ENCODE data around the gene KAT7. TPM values are rescaled to one million over a fixed set of nuclear protein-coding genes. Genes with fewer than 3 reads are reported as not detected.

Gene KAT7
- total and polyA plus RNA-seq, 2 experiments from 2014 or later, result 20.9 to 27.5 TPM

GRCh38 chr17:49748223-49748622 is 40.3 kb upstream of the KAT7 start:
- Histone ChIP-seq H3K9me3 (ENCODE audit: low read depth) (no peaks in the 10 kb centered on the region), H3K36me3 (ENCODE audit: low read depth) (no peaks in the 10 kb centered on the region), H3K79me2 (ENCODE audit: insufficient read depth) (no peaks in the 10 kb centered on the region), H3K27ac (no peak overlapping the region), H3K27me3 (replicated peaks; ENCODE audit: insufficient read depth) (no peaks in the 10 kb centered on the region), H2AFZ (no peak overlapping the region), H3K4me1 (ENCODE audit: insufficient read depth) (no peaks in the 10 kb centered on the region), H3K9ac (no peak overlapping the region), H4K20me1 (ENCODE audit: insufficient read depth) (no peaks in the 10 kb centered on the region), H3K4me2 (ENCODE audit: unreplicated experiment) (no peak overlapping the region), H3K4me3 (no peak overlapping the region), H3K9me2 (ENCODE audit: insufficient read depth) (no peaks in the 10 kb centered on the region), H3F3A (ENCODE audit: insufficient read depth) (no peaks in the 10 kb centered on the region)
- TF ChIP-seq EZH2 (IDR thresholded peaks at IDR 0.05; ENCODE audit: insufficient read depth, poor library complexity, severe bottlenecking) (no peak), EZH2phosphoT487 (IDR thresholded peaks at IDR 0.05; ENCODE audit: insufficient read depth, low read depth) (no peak)
- in situ Hi-C loops (cut with MboI), result no loop called here
- 87 to 91% methylated on average over 3 of the region's 3 CpGs for WGBS, 2 experiments (ENCODE audit: low coverage in 1 of 2, low lambda C conversion rate in 2 of 2, missing lambda C conversion rate in 2 of 2)
- no peak for DNase-seq

DNA sequence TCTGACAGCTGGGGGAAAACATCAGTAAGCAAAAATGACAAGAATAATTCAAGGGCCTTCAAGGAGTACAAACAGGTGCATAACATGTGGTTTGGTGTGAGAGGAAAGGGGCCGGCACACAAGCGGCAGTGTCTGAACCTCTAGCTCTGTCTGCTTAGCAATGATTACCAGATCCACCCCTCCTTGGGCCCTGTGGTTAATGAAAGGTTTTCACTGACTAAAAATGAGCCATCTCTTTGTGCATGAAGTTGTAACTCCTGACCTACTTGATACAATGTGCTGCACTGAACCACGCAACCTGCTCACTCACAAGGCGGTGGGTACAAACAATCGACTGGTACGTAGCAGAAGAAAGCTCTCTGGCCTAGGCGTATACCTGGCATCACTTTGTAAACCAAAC is 39.7 kb upstream of the KAT7 start:
- Histone ChIP-seq H2AFZ (no peak overlapping the region), H3K27ac (no peak overlapping the region), H3K9me2 (ENCODE audit: insufficient read depth) (no peaks in the 10 kb centered on the region), H3K9ac (no peak overlapping the region), H4K20me1 (ENCODE audit: insufficient read depth) (no peaks in the 10 kb centered on the region), H3F3A (ENCODE audit: insufficient read depth) (no peaks in the 10 kb centered on the region), H3K27me3 (replicated peaks; ENCODE audit: insufficient read depth) (no peaks in the 10 kb centered on the region), H3K4me3 (no peak overlapping the region), H3K9me3 (ENCODE audit: low read depth) (no peaks in the 10 kb centered on the region), H3K36me3 (ENCODE audit: low read depth) (no peaks in the 10 kb centered on the region), H3K4me1 (ENCODE audit: insufficient read depth) (no peaks in the 10 kb centered on the region), H3K4me2 (ENCODE audit: unreplicated experiment) (no peak overlapping the region), H3K79me2 (ENCODE audit: insufficient read depth) (no peaks in the 10 kb centered on the region)
- in situ Hi-C loops (cut with MboI), result no loop called here
- no peak for TF ChIP-seq EZH2 (IDR thresholded peaks at IDR 0.05; ENCODE audit: insufficient read depth, poor library complexity, severe bottlenecking)
- DNase-seq, result no peak
- WGBS, 2 experiments (ENCODE audit: low coverage in 1 of 2, low lambda C conversion rate in 2 of 2, missing lambda C conversion rate in 2 of 2), result 92 to 97% methylated on average over 7 of the region's 7 CpGs

DNA sequence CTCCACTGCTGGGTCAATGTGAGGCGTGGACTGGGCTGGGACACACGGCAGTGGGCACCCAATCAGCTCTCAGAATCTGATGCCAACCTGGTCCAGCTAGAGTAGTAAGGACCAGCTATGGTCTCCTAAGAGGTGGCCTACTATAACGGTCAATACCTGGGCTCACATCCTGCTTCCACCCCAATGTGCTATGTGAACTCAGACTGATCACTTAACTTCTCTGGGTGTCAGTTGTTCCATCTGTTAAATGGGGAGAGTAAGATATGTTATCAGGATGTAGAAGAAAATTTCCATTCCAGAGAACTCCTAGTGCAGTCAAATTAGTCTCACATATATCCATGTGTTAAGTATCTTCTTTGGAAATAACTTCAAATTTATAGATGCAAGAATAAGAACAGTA is 38.8 kb upstream of the KAT7 start:
- Histone ChIP-seq H3K27ac (no peak overlapping the region), H3F3A (ENCODE audit: insufficient read depth) (no peaks in the 10 kb centered on the region), H3K9ac (no peak overlapping the region), H3K4me1 (ENCODE audit: insufficient read depth) (no peaks in the 10 kb centered on the region), H3K9me3 (ENCODE audit: low read depth) (no peaks in the 10 kb centered on the region), H3K36me3 (ENCODE audit: low read depth) (no peaks in the 10 kb centered on the region), H2AFZ (no peak overlapping the region), H3K27me3 (replicated peaks; ENCODE audit: insufficient read depth) (no peaks in the 10 kb centered on the region), H4K20me1 (ENCODE audit: insufficient read depth) (no peaks in the 10 kb centered on the region), H3K4me3 (no peak overlapping the region), H3K79me2 (ENCODE audit: insufficient read depth) (no peaks in the 10 kb centered on the region), H3K4me2 (ENCODE audit: unreplicated experiment) (no peak overlapping the region), H3K9me2 (ENCODE audit: insufficient read depth) (no peaks in the 10 kb centered on the region)
- WGBS, 2 experiments (ENCODE audit: low coverage in 1 of 2, low lambda C conversion rate in 2 of 2, missing lambda C conversion rate in 2 of 2), result 80 to 86% methylated on average over 2 to 3 of the region's 3 CpGs
- in situ Hi-C loops (cut with MboI), result no loop called here
- TF ChIP-seq EZH2 (IDR thresholded peaks at IDR 0.05; ENCODE audit: insufficient read depth, poor library complexity, severe bottlenecking), result no peak
- no peak for TF ChIP-seq EZH2phosphoT487 (IDR thresholded peaks at IDR 0.05; ENCODE audit: insufficient read depth, low read depth)
- DNase-seq, result no peak

GRCh38 chr17:49752508-49752907 is 36.0 kb upstream of the KAT7 start:
- Histone ChIP-seq H3K27me3 (replicated peaks; ENCODE audit: insufficient read depth) (no peaks in the 10 kb centered on the region), H4K20me1 (ENCODE audit: insufficient read depth) (no peaks in the 10 kb centered on the region), H2AFZ (no peak overlapping the region), H3K4me3 (no peak overlapping the region), H3K36me3 (ENCODE audit: low read depth) (no peaks in the 10 kb centered on the region), H3K27ac (no peak overlapping the region), H3K9me2 (ENCODE audit: insufficient read depth) (no peaks in the 10 kb centered on the region), H3K4me1 (ENCODE audit: insufficient read depth) (no peaks in the 10 kb centered on the region), H3F3A (ENCODE audit: insufficient read depth) (no peaks in the 10 kb centered on the region), H3K9ac (no peak overlapping the region), H3K4me2 (ENCODE audit: unreplicated experiment) (no peak overlapping the region), H3K9me3 (ENCODE audit: low read depth) (no peaks in the 10 kb centered on the region), H3K79me2 (ENCODE audit: insufficient read depth) (no peaks in the 10 kb centered on the region)
- TF ChIP-seq EZH2phosphoT487 (IDR thresholded peaks at IDR 0.05; ENCODE audit: insufficient read depth, low read depth) (no peak), EZH2 (IDR thresholded peaks at IDR 0.05; ENCODE audit: insufficient read depth, poor library complexity, severe bottlenecking) (no peak)
- in situ Hi-C loops (cut with MboI), result no loop called here
- DNase-seq, result no peak
- WGBS, 2 experiments (ENCODE audit: low coverage in 1 of 2, low lambda C conversion rate in 2 of 2, missing lambda C conversion rate in 2 of 2), result 69 to 80% methylated on average over 3 of the region's 3 CpGs

DNA sequence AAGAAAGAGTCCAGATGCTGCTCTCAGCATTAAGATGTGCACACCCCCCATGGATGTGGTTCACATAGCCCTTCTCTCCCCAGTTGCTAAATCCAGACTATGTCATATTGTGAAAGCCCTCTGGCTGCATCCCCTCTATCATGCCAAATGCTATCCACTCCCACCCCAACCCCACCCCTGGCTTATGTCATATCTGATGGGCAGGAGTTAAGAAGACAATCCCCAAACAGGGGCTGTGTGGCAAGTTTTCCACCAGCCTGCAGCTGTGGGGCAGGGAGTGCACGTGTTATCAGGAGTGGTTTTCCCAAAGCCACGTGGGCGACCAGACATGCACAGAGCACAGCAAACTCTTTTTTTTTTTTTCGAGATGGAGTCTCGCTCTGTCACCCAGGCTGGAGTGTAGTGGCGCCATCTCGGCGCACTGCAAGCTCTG is 34.5 kb upstream of the KAT7 start:
- Histone ChIP-seq H3K4me1 (ENCODE audit: insufficient read depth) (no peaks in the 10 kb centered on the region), H3K36me3 (ENCODE audit: low read depth) (no peaks in the 10 kb centered on the region), H4K20me1 (ENCODE audit: insufficient read depth) (no peaks in the 10 kb centered on the region), H3K4me3 (no peak overlapping the region), H3K79me2 (ENCODE audit: insufficient read depth) (no peaks in the 10 kb centered on the region), H3K4me2 (ENCODE audit: unreplicated experiment) (no peak overlapping the region), H3F3A (ENCODE audit: insufficient read depth) (no peaks in the 10 kb centered on the region), H2AFZ (no peak overlapping the region), H3K27ac (no peak overlapping the region), H3K27me3 (replicated peaks; ENCODE audit: insufficient read depth) (no peaks in the 10 kb centered on the region), H3K9me2 (ENCODE audit: insufficient read depth) (no peaks in the 10 kb centered on the region), H3K9ac (no peak overlapping the region), H3K9me3 (ENCODE audit: low read depth) (no peaks in the 10 kb centered on the region)
- 52 to 56% methylated on average over 6 to 8 of the region's 8 CpGs for WGBS, 2 experiments (ENCODE audit: low coverage in 1 of 2, low lambda C conversion rate in 2 of 2, missing lambda C conversion rate in 2 of 2)
- in situ Hi-C loops (cut with MboI), result no loop called here
- TF ChIP-seq EZH2 (IDR thresholded peaks at IDR 0.05; ENCODE audit: insufficient read depth, poor library complexity, severe bottlenecking) (no peak), EZH2phosphoT487 (IDR thresholded peaks at IDR 0.05; ENCODE audit: insufficient read depth, low read depth) (no peak)
- DNase-seq, result no peak
